ENCODE measurements around the gene SLC46A2. TPM values are rescaled to one million over a fixed set of nuclear protein-coding genes. Genes with fewer than 3 reads are reported as not detected.

Gene SLC46A2
- total and polyA plus RNA-seq, 9 of the 15 experiments (the other 6 are each of a cell fraction or from before 2014, with no cell fraction given), result not detected

GRCh38 chr9:112869917-112870316, 20.8 kb downstream of the SLC46A2 start:
- ATAC-seq, result no peak
- Histone ChIP-seq H2AFZ (ENCODE audit: low read depth, low read length) (no peak overlapping the region), H3K4me2 (ENCODE audit: insufficient read depth, low read length) (no peak overlapping the region), H3K9ac (ENCODE audit: insufficient read depth in 1 of 2, low read depth in 2 of 2, low read length in 2 of 2) (no peak overlapping the region), H3K4me3 (no peak overlapping the region), H3K27ac (ENCODE audit: extremely low read depth, low read depth, low read length) (no peak overlapping the region), H3K79me2 (ENCODE audit: control insufficient read depth, insufficient read depth, low read length) (no peaks in the 10 kb centered on the region), H3K4me1 (replicated peaks in 1 of 2; ENCODE audit: control insufficient read depth in 2 of 2, insufficient read depth in 2 of 2, low read length in 2 of 2) (peaks cover 4 to 6% of the 10 kb centered on the region in 2 experiments; a peak in 2 of 5 replicates), H4K20me1 (replicated peaks; ENCODE audit: control insufficient read depth, insufficient read depth, low read length) (no peaks in the 10 kb centered on the region), H3K27me3 (ENCODE audit: control insufficient read depth in 2 of 2, insufficient read depth in 2 of 2, low read length in 2 of 2) (no peaks in the 10 kb centered on the region), H3K9me1 (ENCODE audit: control insufficient read depth, insufficient read depth, low read length) (no peaks in the 10 kb centered on the region), H3K36me3 (ENCODE audit: control insufficient read depth, insufficient read depth, low read length) (no peaks in the 10 kb centered on the region), H3K9me3 (replicated peaks; ENCODE audit: control insufficient read depth, insufficient read depth, low read depth, low read length) (no peaks in the 10 kb centered on the region)
- no peak for DNase-seq (ENCODE audit: extremely low read depth in 1 of 4, low spot score in 3 of 4)
- POLR2A ChIA-PET, result no interaction called here
- no TSS peak for BruUV-seq (replicated peaks)
- CTCF ChIA-PET (ENCODE audit: low intra/inter-chr PET ratio), result no interaction called here
- no peak for TF ChIP-seq ZKSCAN1 (IDR thresholded peaks at IDR 0.05; ENCODE audit: low read depth, low read length)
- no peak for TF ChIP-seq GTF3C2 (IDR thresholded peaks at IDR 0.05; ENCODE audit: borderline replicate concordance, extremely low read depth, insufficient read length)
- TF ChIP-seq CBFA2T2 (conservative IDR thresholded peaks at IDR 0.05), result no peak
- TF ChIP-seq ZNF239 (CRISPR knock-in tag; IDR thresholded peaks at IDR 0.05), result no peak
- TF ChIP-seq RBM17 (IDR thresholded peaks at IDR 0.05; ENCODE audit: borderline replicate concordance, low read depth, low read length), result no peak
- no peak for TF ChIP-seq NFIX (CRISPR knock-in tag; IDR thresholded peaks at IDR 0.05; ENCODE audit: low read depth)
- no peak for TF ChIP-seq SIX5 (IDR thresholded peaks at IDR 0.05; ENCODE audit: borderline replicate concordance in 1 of 2, insufficient read depth in 1 of 2, low read depth in 1 of 2, low read length in 2 of 2)
- FAIRE-seq, result no peak
- 64% methylated on average over 5 of the region's 5 CpGs for WGBS (ENCODE audit: insufficient coverage, low coverage, missing lambda C conversion rate)
- in situ Hi-C loops (cut with MboI) (no loop called here), intact Hi-C loops (cut with micrococcal nuclease) (no loop called here)
